Activated CD8-positive, alpha-beta T cell treated with anti-CD3 and anti-CD28 coated beads, Interleukin-2, amount 10 ng/mL, durations not matched to agents 7 days and 5 days (primary cell): ENCODE results near the gene ZFHX2. TPM values are rescaled to one million over a fixed set of nuclear protein-coding genes. Genes with fewer than 3 reads are reported as not detected.
A peak's percentile ranks its signal among the peaks of the same experiment; 100 is the strongest.

Source experiments
- ATAC-seq: fragments of 150-1000 bp; cut with Tn5 transposase; one replicate; pipeline ENCODE4 v1.10.0; 2021; ENCODE audit warnings: moderate library complexity
- CTCF ChIA-PET: fragments of 350-600 bp; sonication (Branson Sonifier 250); formaldehyde crosslinking; loops from one replicate; lab custom pipeline; 2021; ENCODE audit warnings: antibody characterized with exemption; lab: Charles Lee
- POLR2A ChIA-PET: fragments of 350-600 bp; sonication (Branson Sonifier 250); formaldehyde crosslinking; loops from one replicate; lab custom pipeline; 2021; ENCODE audit warnings: antibody characterized with exemption; lab: Charles Lee
- DNase-seq: peaks from one replicate; pipeline ENCODE4 v3.0.0-alpha.2; 2020
- H3K27ac Mint-ChIP-seq: one replicate; pipeline ENCODE4 v1.8.0; 2021; ENCODE audit warnings: mild to moderate bottlenecking, mixed read lengths
- H3K27me3 Mint-ChIP-seq: one replicate; pipeline ENCODE4 v1.8.0; 2021; ENCODE audit warnings: low read depth, mixed read lengths
- H3K36me3 Mint-ChIP-seq: one replicate; pipeline ENCODE4 v1.8.0; 2021; ENCODE audit warnings: low read depth, mixed read lengths
- H3K4me1 Mint-ChIP-seq: one replicate; pipeline ENCODE4 v1.8.0; 2021; ENCODE audit warnings: low read depth, mixed read lengths
- H3K4me3 Mint-ChIP-seq: one replicate; pipeline ENCODE4 v1.8.0; 2021; ENCODE audit warnings: mild to moderate bottlenecking, mixed read lengths
- H3K9me3 Mint-ChIP-seq: one replicate; pipeline ENCODE4 v1.8.0; 2022; ENCODE audit warnings: mixed read lengths; ENCODE audit not compliant: insufficient read depth
- total RNA-seq, 2 experiments: library from RNA; stranded (reverse); gene quantifications; one replicate each; pipeline ENCODE4 v1.2.3, GENCODE V29; 2021

ZFHX2 gene
- total RNA-seq, 2 experiments from 2014 or later: 0.90 to 1.5 TPM

DNA sequence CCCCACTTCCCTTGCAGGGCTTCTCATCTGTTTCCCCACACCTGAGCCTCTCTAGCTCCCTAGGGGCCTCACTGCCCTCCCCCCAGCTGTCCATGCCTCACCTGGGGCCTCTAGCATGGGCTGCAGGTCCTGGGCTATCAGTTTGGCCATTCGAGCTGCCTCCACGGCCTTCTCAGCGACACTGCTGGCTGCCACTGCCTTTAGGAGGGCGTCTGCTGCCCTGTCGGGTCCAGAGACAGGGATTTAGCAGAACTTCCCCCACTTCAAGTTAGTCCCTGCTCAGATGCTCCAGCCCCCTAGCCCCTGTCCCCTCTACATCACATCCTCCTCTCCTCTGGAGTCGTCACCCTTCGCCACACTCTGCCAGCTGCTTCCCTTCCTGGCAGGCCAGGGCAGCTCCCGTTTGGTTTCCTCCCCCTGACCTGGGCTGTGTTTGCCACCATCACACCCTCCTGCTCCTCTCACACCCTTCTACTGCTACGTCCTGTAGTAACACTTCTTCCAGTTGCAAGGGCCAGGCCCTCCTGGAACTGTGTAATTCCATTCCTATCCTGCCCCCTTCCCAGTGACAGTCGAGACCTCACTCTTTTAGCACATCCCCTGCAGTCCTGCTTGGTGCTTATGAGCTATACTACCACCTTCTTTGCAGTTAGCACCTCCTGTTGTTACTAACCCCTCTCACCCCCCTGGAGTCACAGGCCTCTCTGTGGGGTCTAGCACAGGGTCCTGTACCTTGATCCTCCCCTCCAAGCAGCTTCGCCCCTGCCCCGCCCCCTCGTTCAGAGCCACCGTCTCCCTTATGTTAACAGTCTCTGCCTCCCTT lies 20.3 kb upstream of the ZFHX2 start:
- H3K4me1 Mint-ChIP-seq: peaks cover 49% of the 10 kb centered on the region
- no peak for DNase-seq
- ChIA-PET CTCF (interaction anchor here (0.5 to 1.5 kb wide), 6 partner anchors 12 to 60 kb away, joined by 3 to 8 read pairs (median 4); no protein-coding TSS in a partner anchor), POLR2A (no interaction called here)
- H3K36me3 Mint-ChIP-seq: peaks cover 4% of the 10 kb centered on the region
- H3K27ac Mint-ChIP-seq: no peak overlapping the region
- no peaks in the 10 kb centered on the region for H3K9me3 Mint-ChIP-seq
- no peak overlapping the region for H3K4me3 Mint-ChIP-seq
- ATAC-seq: no peak
- H3K27me3 Mint-ChIP-seq: peaks cover 30% of the 10 kb centered on the region

DNA sequence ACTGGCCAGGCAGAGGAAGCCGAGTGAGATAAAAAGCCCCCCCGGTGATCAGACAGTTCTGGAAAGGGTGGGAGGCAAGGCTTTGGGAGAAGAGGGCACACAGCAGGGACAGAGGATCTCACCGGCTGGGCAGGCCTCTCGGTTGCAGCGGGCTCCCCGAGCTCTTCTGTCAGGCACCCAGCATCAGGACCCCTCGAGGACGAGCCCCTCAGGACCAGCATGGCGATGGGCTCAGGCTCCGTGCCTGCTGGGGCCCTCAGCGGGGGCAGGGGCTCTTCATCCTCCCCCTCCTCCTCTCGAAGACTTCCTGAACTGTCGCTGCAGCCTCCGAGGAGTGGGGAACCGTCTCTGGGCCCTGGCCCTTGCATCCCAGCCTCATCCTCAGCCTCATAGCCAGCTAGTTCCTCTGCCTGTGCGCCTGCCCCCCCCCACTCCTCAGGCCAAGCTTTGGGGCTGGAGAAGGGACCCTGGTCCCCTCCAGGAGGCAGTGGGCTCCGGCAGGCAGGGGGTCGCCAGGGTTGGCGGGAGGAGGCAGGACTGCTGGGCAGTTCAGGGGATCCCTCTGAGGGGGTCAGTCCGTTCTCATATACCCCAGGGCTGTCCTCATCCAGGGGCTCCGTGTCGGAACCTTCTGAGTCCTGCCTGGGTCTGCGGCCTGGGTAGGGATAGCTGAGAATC lies 19.4 kb upstream of the ZFHX2 start:
- ATAC-seq (no peak), DNase-seq (no peak)
- ChIA-PET POLR2A (interaction anchor here (0.7 kb wide), 1 partner anchor 365 kb away, joined by 3 read pairs; no protein-coding TSS in a partner anchor), CTCF (interaction anchor here (1.5 kb wide), 1 partner anchor 11 kb away, joined by 5 read pairs; no protein-coding TSS in a partner anchor)
- Mint-ChIP-seq H3K4me3 (no peak overlapping the region), H3K36me3 (peaks cover 11% of the 10 kb centered on the region), H3K9me3 (no peaks in the 10 kb centered on the region), H3K4me1 (peaks cover 49% of the 10 kb centered on the region), H3K27me3 (peaks cover 23% of the 10 kb centered on the region), H3K27ac (no peak overlapping the region)

DNA sequence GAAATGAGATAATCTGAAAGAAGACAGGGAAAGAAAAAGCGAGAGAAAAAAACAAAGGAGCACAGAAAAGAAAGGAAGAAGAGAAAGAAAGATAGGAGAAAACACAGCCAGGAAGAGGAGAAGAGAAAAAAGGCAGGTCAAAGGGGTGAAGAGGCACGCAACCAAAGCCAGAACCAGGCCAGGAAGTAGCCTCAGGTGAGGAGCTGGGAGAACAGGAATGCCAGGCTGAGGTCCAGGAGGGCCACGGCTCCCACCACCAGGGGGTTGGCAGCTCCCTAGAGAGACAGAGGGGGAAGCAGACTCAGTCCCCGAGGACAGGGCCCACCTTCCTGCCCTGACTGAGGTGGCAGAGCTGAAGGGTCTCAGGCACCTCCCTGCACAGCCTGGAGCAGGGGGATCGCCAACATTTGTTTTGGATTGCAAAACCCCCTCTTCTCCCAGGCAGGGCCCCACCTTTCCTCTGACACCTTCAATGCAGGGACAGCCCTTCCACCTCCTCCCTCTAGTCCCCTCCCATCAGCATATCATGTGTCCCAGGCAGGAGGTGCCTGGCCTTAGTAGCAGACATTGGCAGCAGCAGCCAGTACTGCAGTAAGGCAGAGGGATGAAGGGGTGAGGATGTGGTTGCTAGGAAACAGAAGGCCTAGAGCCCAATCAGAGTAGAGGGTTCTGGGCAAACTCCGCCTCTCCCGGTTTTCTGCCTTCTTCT lies 18.0 kb upstream of the ZFHX2 start:
- CTCF ChIA-PET: interaction anchor here (0.6 to 3.2 kb wide), 6 partner anchors 9 to 248 kb away, joined by 3 to 20 read pairs (median 3); partner anchors contain the start of gene PABPN1
- ATAC-seq: no peak
- POLR2A ChIA-PET: no interaction called here
- no peak overlapping the region for H3K4me3 Mint-ChIP-seq
- peak overlapping the region; percentile 46 for H3K27ac Mint-ChIP-seq
- no peak for DNase-seq
- H3K27me3 Mint-ChIP-seq: peaks cover 13% of the 10 kb centered on the region
- H3K36me3 Mint-ChIP-seq: peaks cover 23% of the 10 kb centered on the region
- H3K4me1 Mint-ChIP-seq: peaks cover 52% of the 10 kb centered on the region
- no peaks in the 10 kb centered on the region for H3K9me3 Mint-ChIP-seq

DNA sequence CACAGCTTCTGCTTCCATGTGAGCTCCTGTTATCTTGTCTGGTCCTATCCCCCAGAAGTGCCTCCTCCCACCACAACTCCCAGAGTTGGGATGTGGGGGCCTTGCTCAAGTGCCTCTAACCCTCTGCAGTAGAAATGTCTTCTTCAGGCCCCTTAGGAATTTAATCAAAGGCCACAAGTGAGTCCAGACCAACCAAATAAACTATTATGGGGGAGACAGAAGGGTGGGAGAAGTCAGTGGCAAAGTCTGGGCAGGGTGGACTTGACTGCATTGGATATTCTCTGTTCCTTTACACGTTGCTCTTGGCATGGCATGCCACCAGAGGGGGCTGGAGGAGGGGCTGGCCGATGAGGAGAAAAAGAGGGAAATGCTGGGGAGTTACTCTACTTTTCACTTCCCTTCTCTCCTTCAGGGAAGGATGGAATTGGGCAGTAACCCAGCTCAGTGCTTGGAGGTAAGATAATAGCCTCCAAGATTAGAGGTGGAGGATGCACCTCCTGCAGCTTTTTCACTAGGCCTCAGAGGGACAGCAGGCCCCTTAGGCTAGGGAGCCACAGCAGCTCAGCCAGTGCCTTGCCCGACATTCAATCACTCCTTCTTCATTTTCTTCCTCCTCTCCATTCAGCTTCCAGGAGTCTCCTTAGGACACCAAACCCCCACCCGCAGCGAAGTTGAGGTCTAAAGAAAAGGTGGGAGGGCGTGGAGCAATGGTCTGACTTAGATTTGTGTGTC lies 17.2 kb upstream of the ZFHX2 start:
- peaks cover 12% of the 10 kb centered on the region for H3K27me3 Mint-ChIP-seq
- no peak for DNase-seq
- H3K36me3 Mint-ChIP-seq: peaks cover 30% of the 10 kb centered on the region
- no peak for ATAC-seq
- H3K4me3 Mint-ChIP-seq: peak overlapping the region; percentile 100
- ChIA-PET POLR2A (interaction anchor here (2.5 to 3.4 kb wide), 2 partner anchors 11 to 14 kb away, joined by 12 to 13 read pairs; no protein-coding TSS in a partner anchor), CTCF (interaction anchor here (0.7 to 3.2 kb wide), 6 partner anchors 8 to 362 kb away, joined by 3 to 20 read pairs (median 3); partner anchors contain the start of gene PABPN1)
- peaks cover 53% of the 10 kb centered on the region for H3K4me1 Mint-ChIP-seq
- H3K27ac Mint-ChIP-seq: peak overlapping the region; percentile 99
- H3K9me3 Mint-ChIP-seq: no peaks in the 10 kb centered on the region

DNA sequence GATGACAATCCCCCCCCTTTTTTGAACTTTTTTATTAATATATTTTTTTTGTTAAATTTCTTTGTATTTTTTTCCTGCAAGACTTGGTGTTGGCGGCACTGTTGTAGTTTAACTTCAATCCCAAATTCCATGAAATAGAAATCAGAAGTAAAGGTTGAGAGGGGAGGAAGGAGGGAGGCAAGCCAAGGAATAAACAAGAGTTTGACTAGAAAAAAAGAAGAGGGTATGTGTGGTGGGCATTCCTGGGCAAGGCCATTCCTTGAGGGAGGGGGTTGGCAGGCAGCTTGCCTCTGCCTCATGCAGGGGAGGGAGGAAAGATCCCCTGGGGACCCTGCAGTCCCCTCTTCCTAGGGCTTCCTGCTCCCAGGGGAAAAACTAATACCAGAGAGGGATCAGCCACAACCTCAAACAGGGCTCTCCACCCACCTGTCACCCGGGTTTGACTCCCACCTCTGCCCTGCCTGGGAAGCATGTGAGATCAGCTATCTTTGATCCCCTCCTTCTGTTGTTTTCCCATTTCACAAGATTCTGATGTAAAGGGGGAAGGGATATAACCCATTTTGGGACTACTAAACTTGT lies 16.5 kb upstream of the ZFHX2 start:
- H3K27me3 Mint-ChIP-seq: peaks cover 10% of the 10 kb centered on the region
- peaks cover 53% of the 10 kb centered on the region for H3K4me1 Mint-ChIP-seq
- DNase-seq (no peak), ATAC-seq (no peak)
- POLR2A ChIA-PET: interaction anchor here (1.3 to 3.4 kb wide), 3 partner anchors 10 to 90 kb away, joined by 7 to 13 read pairs (median 12); no protein-coding TSS in a partner anchor
- H3K36me3 Mint-ChIP-seq: peaks cover 34% of the 10 kb centered on the region
- H3K4me3 Mint-ChIP-seq: peak overlapping the region; percentile 100
- H3K9me3 Mint-ChIP-seq: no peaks in the 10 kb centered on the region
- peak overlapping the region; percentile 99 for H3K27ac Mint-ChIP-seq
- CTCF ChIA-PET: interaction anchor here (0.7 to 3.2 kb wide), 8 partner anchors 9 to 362 kb away, joined by 3 to 20 read pairs (median 4); partner anchors contain the start of genes PABPN1 and ZFHX2

DNA sequence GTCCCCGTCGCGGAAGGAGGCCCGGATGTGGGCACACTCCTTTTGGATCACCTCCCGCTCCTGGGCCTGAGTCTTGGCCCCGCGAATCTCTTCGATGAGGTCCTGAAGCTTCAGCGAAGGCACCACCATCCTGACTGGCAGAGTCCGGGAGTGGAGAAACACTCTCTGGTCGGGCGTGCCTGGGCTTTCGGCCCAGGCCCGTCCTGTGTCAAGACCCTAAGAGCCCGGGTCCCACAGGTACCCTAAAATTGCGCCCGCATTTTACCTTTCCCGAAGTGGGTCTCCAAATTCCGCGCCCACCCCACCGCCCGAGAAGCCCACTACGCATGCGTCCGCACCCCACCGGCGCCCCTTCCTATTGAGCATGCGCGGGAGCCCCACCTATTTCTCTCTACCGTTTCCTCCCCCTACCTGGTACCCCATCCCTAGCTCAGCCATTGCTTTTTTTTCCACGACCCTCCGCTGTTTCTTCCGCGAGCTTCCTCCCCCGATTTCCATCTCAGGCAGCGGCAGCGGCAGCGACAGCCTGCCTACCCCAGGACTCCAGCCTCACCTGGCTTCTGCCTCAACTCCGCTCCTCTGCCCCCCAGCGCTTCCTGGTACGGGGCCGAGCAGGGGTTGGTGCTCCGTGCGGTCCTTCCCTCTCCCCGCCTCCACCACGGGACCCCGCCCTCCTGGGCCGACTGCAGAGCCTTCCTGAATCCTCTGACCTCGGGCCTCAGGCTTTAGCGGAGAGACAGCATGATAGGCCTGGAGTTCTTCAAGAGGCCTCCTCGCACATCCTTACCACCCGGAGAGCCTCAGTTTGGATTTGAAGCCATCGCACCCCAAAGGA lies 15.8 kb upstream of the ZFHX2 start, which contains the start of gene AP1G2:
AP1G2 (minus strand) TSS at position 606 of the 835 bp plus-strand sequence; CDS start at position 129, 477 bp downstream.
- Mint-ChIP-seq H3K9me3 (no peaks in the 10 kb centered on the region), H3K4me3 (peak within 1 kb of the TSS; percentile 100), H3K36me3 (peaks cover 39% of the 10 kb centered on the region), H3K4me1 (peaks cover 50% of the 10 kb centered on the region), H3K27ac (peak within 1 kb of the TSS; percentile 99), H3K27me3 (peaks cover 5% of the 10 kb centered on the region)
- POLR2A ChIA-PET: interaction anchor here (0.7 to 3.4 kb wide), 4 partner anchors 10 to 89 kb away, joined by 3 to 13 read pairs (median 10); no protein-coding TSS in a partner anchor
- CTCF ChIA-PET: interaction anchor here (0.9 to 3.2 kb wide), 7 partner anchors 8 to 93 kb away, joined by 3 to 20 read pairs (median 5); partner anchors contain the start of gene ZFHX2
- ATAC-seq (peak; percentile 97), DNase-seq (peak; percentile 92)

DNA sequence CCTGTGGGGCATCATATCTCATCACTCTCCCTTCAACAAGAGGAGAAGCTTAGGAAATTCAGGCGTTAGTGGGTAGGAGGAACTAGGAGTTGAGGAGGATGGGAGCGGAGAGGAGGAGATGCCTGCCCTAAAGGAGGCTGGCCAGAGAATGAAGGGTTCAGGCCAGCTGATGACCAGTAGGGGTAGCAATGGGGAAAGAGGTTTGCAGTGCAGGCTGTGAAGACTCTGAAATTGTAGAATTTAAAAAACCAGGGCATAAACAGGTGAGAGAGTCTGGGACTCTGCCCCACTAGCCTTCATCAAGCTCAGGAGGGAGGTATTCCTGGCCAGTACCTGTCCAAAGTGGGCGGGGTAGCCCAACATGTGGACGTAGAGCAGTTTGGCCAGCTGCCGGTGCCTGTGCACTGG lies 15.2 kb upstream of the ZFHX2 start:
- H3K27ac Mint-ChIP-seq: peak overlapping the region; percentile 99
- peaks cover 44% of the 10 kb centered on the region for H3K4me1 Mint-ChIP-seq
- ChIA-PET CTCF (interaction anchor here (0.9 to 3.2 kb wide), 7 partner anchors 8 to 92 kb away, joined by 3 to 20 read pairs (median 5); partner anchors contain the start of gene ZFHX2), POLR2A (interaction anchor here (0.7 to 3.4 kb wide), 4 partner anchors 9 to 88 kb away, joined by 3 to 13 read pairs (median 10); no protein-coding TSS in a partner anchor)
- peaks cover 45% of the 10 kb centered on the region for H3K36me3 Mint-ChIP-seq
- ATAC-seq: no peak
- peaks cover under 1% of the 10 kb centered on the region for H3K27me3 Mint-ChIP-seq
- H3K9me3 Mint-ChIP-seq: no peaks in the 10 kb centered on the region
- no peak for DNase-seq
- H3K4me3 Mint-ChIP-seq: peak overlapping the region; percentile 100

DNA sequence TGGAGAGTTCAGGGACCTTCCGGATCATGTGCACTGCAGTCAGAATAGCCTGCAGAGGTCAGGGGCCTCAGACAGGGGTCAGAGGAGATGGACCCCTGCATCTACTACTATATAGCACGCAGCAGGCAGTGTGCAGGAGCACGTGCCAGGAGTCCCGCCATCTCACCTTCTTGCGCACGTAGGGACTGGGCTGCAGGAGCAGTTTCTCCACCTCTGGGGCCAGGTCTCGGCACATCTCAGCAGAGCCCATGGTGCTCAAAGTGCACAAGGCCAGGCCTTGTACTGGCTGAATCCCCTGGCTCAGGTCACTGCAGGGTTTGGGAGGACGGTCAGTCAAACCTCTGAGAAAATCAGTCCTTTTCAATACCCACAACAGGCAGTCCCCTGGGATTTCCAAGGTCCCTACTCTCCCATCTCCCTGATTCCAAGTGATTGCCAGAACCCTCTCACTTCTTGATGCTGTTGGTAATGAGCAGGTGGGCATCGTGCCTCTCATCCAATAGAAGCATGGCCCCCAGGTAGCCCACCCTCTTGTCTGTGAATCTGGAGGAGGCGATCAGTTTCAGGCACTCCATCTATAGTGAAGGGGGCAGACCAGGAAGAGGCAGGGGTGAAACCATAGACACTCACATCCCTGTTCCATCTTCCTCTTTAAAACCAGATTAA lies 14.7 kb upstream of the ZFHX2 start:
- CTCF ChIA-PET: interaction anchor here (1.8 to 3.2 kb wide), 3 partner anchors 7 to 92 kb away, joined by 4 to 20 read pairs (median 15); no protein-coding TSS in a partner anchor
- H3K27me3 Mint-ChIP-seq: no peaks in the 10 kb centered on the region
- ATAC-seq (no peak), DNase-seq (no peak)
- H3K9me3 Mint-ChIP-seq: no peaks in the 10 kb centered on the region
- peaks cover 46% of the 10 kb centered on the region for H3K4me1 Mint-ChIP-seq
- peak overlapping the region; percentile 100 for H3K4me3 Mint-ChIP-seq
- peaks cover 50% of the 10 kb centered on the region for H3K36me3 Mint-ChIP-seq
- POLR2A ChIA-PET: interaction anchor here (0.7 to 3.4 kb wide), 3 partner anchors 9 to 34 kb away, joined by 3 to 13 read pairs (median 12); no protein-coding TSS in a partner anchor
- H3K27ac Mint-ChIP-seq: peak overlapping the region; percentile 99

DNA sequence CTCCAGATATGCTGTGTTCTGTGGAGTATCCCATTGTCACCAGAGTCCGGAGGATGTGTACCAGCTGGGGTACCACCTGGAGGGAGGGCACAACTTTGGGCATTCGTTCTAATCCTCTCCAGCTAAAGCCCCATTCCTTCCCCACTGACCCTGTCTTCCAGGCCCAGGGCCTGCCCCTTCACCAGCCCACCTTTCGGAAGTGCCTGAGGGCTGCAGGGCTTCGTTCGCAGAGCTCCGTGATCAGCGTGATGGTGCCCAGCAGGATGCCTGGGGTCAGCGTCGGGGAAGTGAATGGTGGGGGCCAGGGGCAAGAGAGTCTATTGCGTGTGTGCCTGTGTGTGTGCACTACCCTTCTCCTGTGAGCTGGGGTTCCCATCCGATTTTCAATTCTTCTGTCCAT lies 14.1 kb upstream of the ZFHX2 start:
- DNase-seq: no peak
- ATAC-seq: no peak
- no peaks in the 10 kb centered on the region for H3K9me3 Mint-ChIP-seq
- ChIA-PET POLR2A (interaction anchor here (3.4 kb wide), 1 partner anchor 8 kb away, joined by 13 read pairs; no protein-coding TSS in a partner anchor), CTCF (interaction anchor here (1.8 to 2.9 kb wide), 2 partner anchors 88 to 91 kb away, joined by 4 to 15 read pairs; no protein-coding TSS in a partner anchor)
- peaks cover 56% of the 10 kb centered on the region for H3K36me3 Mint-ChIP-seq
- H3K4me1 Mint-ChIP-seq: peaks cover 49% of the 10 kb centered on the region
- H3K27ac Mint-ChIP-seq: no peak overlapping the region
- no peaks in the 10 kb centered on the region for H3K27me3 Mint-ChIP-seq
- H3K4me3 Mint-ChIP-seq: peak overlapping the region; percentile 18
